HG03097 (cell line): Measurements from ENCODE around the gene TBC1D5.
A peak's percentile ranks its signal among the peaks of the same experiment; 100 is the strongest.

Experiments
- ATAC-seq: cut with Tn5 transposase; IDR thresholded peaks from one replicate; pipeline ENCODE4 v1.9.1; 2021; ENCODE audit not compliant: unreplicated experiment, low FRiP score

The TBC1D5 gene

GRCh38 chr3:17607905-17608304, 134.5 kb downstream of the TBC1D5 start:
- ATAC-seq: no peak

DNA sequence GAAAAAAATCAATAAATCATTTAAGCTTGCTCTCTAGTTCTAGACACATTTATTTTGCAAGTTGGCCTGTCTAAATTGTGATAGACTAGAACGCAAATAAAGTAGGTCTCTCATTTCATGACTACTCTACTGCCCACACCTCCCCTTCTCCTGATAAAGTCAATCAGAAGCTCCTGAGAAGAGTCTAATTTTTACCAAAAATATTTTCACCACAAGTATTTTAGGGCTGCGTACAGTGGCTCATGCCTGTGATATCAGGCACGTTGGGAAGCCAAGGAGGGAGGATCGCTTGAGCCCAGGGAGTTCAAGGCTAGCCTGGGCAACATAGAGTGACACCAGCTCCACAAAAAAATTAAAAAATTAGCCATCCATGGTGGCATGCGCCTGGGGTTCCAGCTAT, 136.5 kb downstream of the TBC1D5 start:
- ATAC-seq: no peak

GRCh38 chr3:17605032-17605431, 137.4 kb downstream of the TBC1D5 start:
- no peak for ATAC-seq

- ATAC-seq: no peak
These were observed 140.3 kb downstream of the TBC1D5 start for GRCh38 chr3:17602126-17602525.

GRCh38 chr3:17592956-17593355, 149.5 kb downstream of the TBC1D5 start:
- no peak for ATAC-seq

- no peak for ATAC-seq
These were observed 152.0 kb downstream of the TBC1D5 start for GRCh38 chr3:17590465-17590864.

DNA sequence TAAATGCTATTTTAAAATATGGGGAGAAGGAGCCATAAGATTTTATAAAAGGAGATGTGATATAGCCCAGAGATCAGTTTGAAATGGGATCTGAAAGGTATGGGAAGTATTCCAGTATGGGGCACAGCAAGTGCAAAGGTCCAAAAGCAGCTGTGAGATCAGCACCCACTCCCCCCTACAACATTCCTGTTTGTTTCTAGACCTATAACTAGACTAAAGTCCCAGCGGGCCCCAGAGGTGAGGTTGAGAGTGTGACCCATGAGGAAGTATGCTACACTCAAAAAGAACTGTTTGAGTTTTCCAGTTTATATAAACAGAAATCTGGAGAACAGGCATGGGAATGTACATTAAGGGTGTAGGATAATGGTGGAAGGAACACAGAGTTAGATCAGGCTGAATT, 152.5 kb downstream of the TBC1D5 start:
- no peak for ATAC-seq

DNA sequence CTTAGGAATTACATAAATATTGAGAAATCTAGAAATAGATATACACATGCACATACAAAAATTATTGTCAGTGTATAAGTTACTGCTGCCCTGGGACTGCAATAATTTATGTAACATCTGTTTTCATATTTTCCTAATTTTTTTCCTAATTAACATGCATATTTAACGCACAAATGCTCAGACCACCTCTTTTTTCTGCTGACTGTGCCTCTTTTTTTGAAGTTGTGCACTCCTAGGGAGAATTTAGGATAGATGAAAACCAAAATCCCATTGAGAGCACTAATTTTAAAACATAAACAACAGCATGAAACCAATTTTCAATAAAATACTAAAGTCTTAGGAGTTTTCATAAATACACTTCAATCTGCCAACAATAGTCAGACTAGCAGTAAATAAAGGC, 154.0 kb downstream of the TBC1D5 start:
- ATAC-seq: no peak

- no peak for ATAC-seq
These were observed 156.8 kb downstream of the TBC1D5 start for GRCh38 chr3:17585394-17586325.

- ATAC-seq: no peak
These were observed 158.4 kb downstream of the TBC1D5 start for GRCh38 chr3:17584066-17584465.

GRCh38 chr3:17583530-17583929, 158.9 kb downstream of the TBC1D5 start:
- ATAC-seq: no peak

DNA sequence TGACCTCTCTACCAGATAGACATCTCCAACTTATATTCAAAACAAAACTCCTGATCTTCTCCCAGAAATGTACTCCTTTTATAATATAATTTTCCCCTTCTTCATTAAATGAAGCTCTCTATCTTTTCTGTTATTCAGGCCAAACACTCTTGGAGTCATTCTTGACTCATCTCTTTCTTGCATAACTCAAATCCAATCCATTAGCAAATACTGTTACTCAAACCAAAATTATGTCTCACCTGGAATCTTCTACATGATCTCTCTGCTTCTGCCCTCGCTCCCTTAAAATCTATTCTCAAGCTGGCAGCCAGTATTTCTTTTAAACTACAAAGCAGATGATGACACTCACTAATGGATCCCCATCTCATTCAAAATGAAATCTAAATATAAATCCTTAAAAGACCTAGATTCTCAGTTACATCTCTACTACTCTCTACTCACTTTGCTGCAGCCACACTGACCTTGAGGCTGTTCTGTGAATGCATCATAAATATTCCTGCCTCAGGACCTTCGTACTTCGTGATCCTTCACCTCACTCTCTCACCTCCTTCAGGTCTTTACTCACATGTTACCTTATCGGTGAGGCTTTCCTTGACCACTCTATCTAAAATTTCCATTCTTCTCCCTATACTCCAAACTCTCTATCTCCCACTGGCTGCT, 160.9 kb downstream of the TBC1D5 start:
- ATAC-seq: no peak

DNA sequence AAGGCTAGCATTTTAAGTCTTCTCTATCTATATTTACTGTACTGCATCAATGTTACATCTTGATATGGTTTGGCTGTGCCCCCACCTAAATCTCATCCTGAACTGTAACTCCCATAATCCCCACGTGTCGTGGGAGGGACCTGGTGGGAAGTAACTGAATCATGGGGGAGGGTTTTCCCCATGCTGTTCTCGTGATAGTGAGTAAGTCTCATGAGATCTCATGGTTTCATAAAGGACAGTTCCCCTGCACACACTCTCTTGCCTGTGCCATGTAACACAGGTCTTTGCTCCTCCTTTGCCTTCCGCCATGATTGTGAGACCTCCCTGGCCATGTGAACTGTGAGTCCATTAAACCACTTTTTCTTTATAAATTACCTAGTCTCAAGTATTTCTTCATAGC, 161.5 kb downstream of the TBC1D5 start:
- no peak for ATAC-seq

DNA sequence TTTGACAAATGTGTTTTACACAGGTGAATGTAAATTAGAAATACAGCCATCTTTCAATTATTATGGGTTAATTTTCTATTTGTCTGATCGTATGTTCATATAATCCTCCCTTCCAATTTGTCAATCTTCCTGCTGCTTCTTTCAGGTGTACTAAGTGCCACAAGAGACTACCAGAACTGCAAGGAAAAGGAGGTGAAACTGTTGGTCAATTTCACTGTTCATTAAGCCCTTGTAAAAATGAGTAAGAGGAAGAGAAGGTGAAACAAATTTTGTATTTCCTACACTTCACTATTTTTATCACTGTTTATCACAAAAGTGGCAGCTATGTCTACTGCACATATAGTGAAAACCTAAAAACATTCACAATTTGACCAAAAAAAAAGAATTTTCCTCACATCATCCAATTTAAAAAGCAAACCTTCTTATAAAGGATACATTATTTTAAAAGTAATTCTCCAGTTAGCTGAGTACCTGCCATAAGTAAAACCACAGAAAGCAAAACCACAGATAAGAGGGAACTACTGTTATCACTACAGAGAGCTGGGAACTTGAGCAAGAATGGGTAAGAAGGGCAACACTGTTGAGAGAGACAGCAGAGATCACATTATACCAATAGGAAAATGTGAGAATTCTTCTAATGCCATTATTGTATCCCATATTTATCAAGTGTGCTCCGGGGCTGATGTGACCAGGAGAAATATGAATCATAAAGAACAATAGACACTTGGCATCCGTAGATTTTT, 163.0 kb downstream of the TBC1D5 start:
- ATAC-seq: peak; percentile 94

GRCh38 chr3:17577796-17578520, 164.5 kb downstream of the TBC1D5 start:
- no peak for ATAC-seq

DNA sequence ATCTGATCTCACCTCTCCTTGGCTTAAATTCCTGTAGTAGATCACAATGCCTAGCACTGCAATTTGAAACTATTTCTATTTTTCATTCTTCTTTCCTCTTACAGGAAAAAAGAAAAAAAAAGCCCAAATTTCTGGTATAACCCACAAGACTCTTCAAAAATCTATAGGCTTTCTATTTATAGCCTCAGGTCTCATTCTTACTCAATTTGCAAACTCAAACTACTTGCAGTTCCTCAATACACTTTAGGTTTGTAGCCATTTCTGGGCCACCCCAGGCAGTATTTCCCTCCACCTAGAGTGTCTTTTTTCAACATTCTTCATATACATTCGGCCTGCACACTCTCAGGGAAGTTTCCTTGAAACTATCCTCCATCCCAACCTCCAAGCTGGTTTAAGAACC, 169.0 kb downstream of the TBC1D5 start:
- ATAC-seq: peak; percentile 75

DNA sequence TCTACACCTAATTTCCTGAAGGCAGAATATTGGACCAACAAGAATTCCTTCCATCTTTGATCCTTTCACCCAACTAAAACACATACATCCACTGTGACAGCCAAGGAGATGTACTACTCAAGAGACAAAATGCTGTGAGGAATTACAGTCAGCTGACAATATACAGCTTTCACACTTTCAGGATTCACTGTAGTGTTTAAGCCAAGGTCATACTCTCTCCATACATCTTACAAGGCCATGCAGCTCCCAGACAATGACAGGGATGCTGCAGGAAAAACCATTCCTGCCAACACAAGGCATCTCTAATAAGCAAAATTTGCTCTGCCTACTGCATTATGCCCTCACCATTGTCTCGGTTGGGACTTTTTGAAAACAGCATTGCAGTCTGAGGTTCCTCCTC, 170.7 kb downstream of the TBC1D5 start:
- no peak for ATAC-seq

DNA sequence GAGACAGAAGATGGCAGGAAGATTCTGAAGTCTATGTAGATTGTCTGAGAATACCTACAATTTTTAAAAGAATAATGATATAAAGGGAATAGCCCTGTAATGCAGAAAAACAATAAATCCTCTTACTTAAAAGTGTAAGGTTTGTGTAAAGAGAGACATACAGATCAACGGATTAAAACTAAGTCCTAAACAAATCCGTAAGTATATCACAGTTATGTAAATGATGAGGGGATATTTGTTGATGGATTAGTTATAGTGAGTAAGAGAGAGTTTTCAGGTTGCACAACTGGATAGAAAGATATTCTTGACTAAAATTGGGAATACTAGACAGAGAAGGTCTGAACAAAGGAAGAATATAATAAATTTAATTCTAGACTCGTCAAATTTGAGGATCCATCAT, 179.6 kb downstream of the TBC1D5 start:
- ATAC-seq: no peak

DNA sequence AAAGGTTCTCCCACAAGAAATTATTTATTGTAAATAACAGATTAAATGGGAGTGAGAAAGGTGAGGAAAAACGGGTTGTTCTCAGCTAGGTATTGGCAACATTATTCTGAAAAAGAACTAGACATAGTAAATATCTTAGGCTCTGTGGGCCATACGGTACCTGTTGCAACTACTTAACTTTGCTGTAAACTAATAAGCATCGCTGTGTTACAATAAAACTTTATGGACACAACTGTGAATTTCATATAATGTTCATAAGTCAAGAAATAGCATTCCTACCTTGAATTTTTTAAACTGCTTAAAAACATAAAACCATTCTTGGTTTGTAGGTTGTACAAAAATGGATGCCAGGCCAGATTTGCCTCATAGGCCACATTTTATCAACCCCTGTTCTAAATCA, 183.9 kb downstream of the TBC1D5 start:
- no peak for ATAC-seq

GRCh38 chr3:17557749-17558463, 184.5 kb downstream of the TBC1D5 start:
- ATAC-seq: no peak
